H1 (cell line): ENCODE results near the gene PABPN1. TPM values are rescaled to one million over a fixed set of nuclear protein-coding genes. Genes with fewer than 3 reads are reported as not detected.

ENCODE experiments used
- CTCF ChIA-PET: fragments of 300-600 bp; sonication (Branson Sonifier 250); formaldehyde crosslinking; loops from one replicate; lab custom pipeline; 2021; ENCODE audit not compliant: partially characterized antibody; lab: Charles Lee
- POLR2A ChIA-PET: fragments of 300-600 bp; sonication (Branson Sonifier 250); formaldehyde crosslinking; loops from one replicate; lab custom pipeline; 2021; ENCODE audit warnings: inconsistent platforms; ENCODE audit not compliant: partially characterized antibody; lab: Charles Lee
- DNase-seq, 2 experiments: peaks; one replicate each; pipeline versions ENCODE4 v3.0.0 to v3.0.0-alpha.2; 2010 to 2022; ENCODE audit warnings: low spot score in 2 of 2, low read depth in 1 of 2, mixed read lengths in 1 of 2
- FAIRE-seq: peaks from 2 replicates; lab custom pipeline; 2011; peaks lifted over from hg19 to GRCh38; lab: Jason Lieb, UNC
- H2AFZ ChIP-seq: 2 replicates; pipeline ENCODE4 v1.8.1; 2012; ENCODE audit warnings: low read length, inconsistent platforms
- H2AK5ac ChIP-seq: 2 replicates; pipeline ENCODE4 v1.6.1; 2013; ENCODE audit warnings: low read depth, low read length
- H2BK120ac ChIP-seq: replicated peaks from 2 replicates; pipeline ENCODE3; 2013; ENCODE audit warnings: low read depth, low read length, inconsistent platforms
- H2BK12ac ChIP-seq: 2 replicates; pipeline ENCODE4 v1.6.1; 2013; ENCODE audit warnings: low read depth, low read length
- H2BK15ac ChIP-seq: 2 replicates; pipeline ENCODE4 v1.6.1; 2013; ENCODE audit warnings: low read length
- H2BK20ac ChIP-seq: 2 replicates; pipeline ENCODE4 v1.6.1; 2013; ENCODE audit warnings: low read length
- H2BK5ac ChIP-seq: 2 replicates; pipeline ENCODE4 v1.6.1; 2013; ENCODE audit warnings: low read depth, low read length
- H3K14ac ChIP-seq: 2 replicates; pipeline ENCODE4 v1.6.1; 2013; ENCODE audit warnings: inconsistent platforms; ENCODE audit not compliant: insufficient read length
- H3K18ac ChIP-seq: 2 replicates; pipeline ENCODE4 v1.6.1; 2013; ENCODE audit warnings: low read length; ENCODE audit errors: extremely low read depth
- H3K23ac ChIP-seq: 2 replicates; pipeline ENCODE4 v1.6.1; 2013; ENCODE audit warnings: inconsistent platforms; ENCODE audit not compliant: insufficient read length
- H3K23me2 ChIP-seq: 2 replicates; pipeline ENCODE4 v1.6.1; 2013; ENCODE audit warnings: low read depth, low read length
- H3K27ac ChIP-seq: 2 replicates; pipeline ENCODE4 v1.6.1; 2011; ENCODE audit warnings: low read depth, low read length, inconsistent platforms
- H3K27me3 ChIP-seq, 4 experiments: replicated peaks in 1 of 4; 1 replicate in 1 of 4; 2 replicates in 3 of 4; pipeline versions ENCODE4 v1.6.1 to v1.8.1; 2011 to 2013; ENCODE audit warnings: low read length in 3 of 4, mild to moderate bottlenecking in 3 of 4, inconsistent platforms in 2 of 4, mixed read lengths in 2 of 4, moderate library complexity in 1 of 4; ENCODE audit not compliant: control insufficient read depth in 3 of 4, insufficient read depth in 3 of 4; ENCODE audit errors: extremely low read depth in 1 of 4
- H3K36me3 ChIP-seq, 4 experiments: 2 replicates each; pipeline versions ENCODE4 v1.6.1 to v1.8.1; 2011 to 2013; ENCODE audit warnings: mild to moderate bottlenecking in 4 of 4, low read length in 3 of 4, moderate library complexity in 2 of 4, control low read depth in 1 of 4, inconsistent platforms in 1 of 4; ENCODE audit not compliant: insufficient read depth in 4 of 4, control insufficient read depth in 2 of 4
- H3K4ac ChIP-seq: replicated peaks from 2 replicates; pipeline ENCODE3; 2013; ENCODE audit warnings: low read length, low read depth, mixed read lengths, inconsistent platforms; ENCODE audit not compliant: insufficient read length
- H3K4me1 ChIP-seq, 4 experiments: replicated peaks in 1 of 4; 1 replicate in 1 of 4; 2 replicates in 3 of 4; pipeline versions ENCODE4 v1.6.1 to v1.8.1; 2011 to 2013; ENCODE audit warnings: low read length in 3 of 4, inconsistent platforms in 2 of 4, mixed read lengths in 1 of 4; ENCODE audit not compliant: insufficient read depth in 4 of 4, control insufficient read depth in 3 of 4
- H3K4me2 ChIP-seq, 2 experiments: 2 replicates each; pipeline versions ENCODE4 v1.6.1 to v1.8.1; 2011 to 2013; ENCODE audit warnings: low read depth in 2 of 2, low read length in 2 of 2, control low read depth in 1 of 2, inconsistent platforms in 1 of 2, mild to moderate bottlenecking in 1 of 2; ENCODE audit not compliant: insufficient read depth in 1 of 2
- H3K4me3 ChIP-seq, 4 experiments: fragments of 200-600, 300-600 bp in 1 of 4; sonication (generic), shearing (Covaris generic), sonication (Bioruptor Twin) in 1 of 4; 2 replicates each; pipeline versions ENCODE4 v1.5.1 to v1.8.1; 2011 to 2016; ENCODE audit warnings: low read length in 4 of 4, low read depth in 3 of 4, control low read depth in 2 of 4, inconsistent platforms in 2 of 4, mild to moderate bottlenecking in 2 of 4, mixed read lengths in 1 of 4, moderate library complexity in 1 of 4; ENCODE audit not compliant: insufficient read depth in 2 of 4; ENCODE audit errors: extremely low read depth in 1 of 4
- H3K56ac ChIP-seq: replicated peaks from 2 replicates; pipeline ENCODE3; 2013; ENCODE audit warnings: low read depth, mild to moderate bottlenecking, mixed read lengths, low read length, inconsistent platforms; ENCODE audit not compliant: insufficient read length
- H3K79me1 ChIP-seq: 2 replicates; pipeline ENCODE4 v1.6.1; 2013; ENCODE audit warnings: low read depth, low read length, control low read depth
- H3K79me2 ChIP-seq, 2 experiments: 2 replicates each; pipeline versions ENCODE4 v1.6.1 to v1.8.1; 2012 to 2013; ENCODE audit warnings: low read length in 2 of 2, mild to moderate bottlenecking in 2 of 2, inconsistent platforms in 1 of 2; ENCODE audit not compliant: insufficient read depth in 2 of 2, control insufficient read depth in 1 of 2
- H3K9ac ChIP-seq, 4 experiments: replicated peaks in 1 of 4; 1 replicate in 1 of 4; 2 replicates in 3 of 4; pipeline versions ENCODE4 v1.6.1 to v1.8.1; 2011 to 2013; ENCODE audit warnings: low read depth in 3 of 4, low read length in 3 of 4, control low read depth in 2 of 4, mild to moderate bottlenecking in 2 of 4, moderate library complexity in 2 of 4, inconsistent platforms in 1 of 4; ENCODE audit errors: extremely low read depth in 1 of 4
- H3K9me3 ChIP-seq, 2 experiments: 2 replicates each; pipeline versions ENCODE4 v1.6.1 to v1.8.1; 2012 to 2013; ENCODE audit warnings: mild to moderate bottlenecking in 2 of 2, moderate library complexity in 2 of 2, control low read depth in 1 of 2, inconsistent platforms in 1 of 2, low read depth in 1 of 2, low read length in 1 of 2, mixed read lengths in 1 of 2; ENCODE audit not compliant: insufficient read depth in 2 of 2
- H4K20me1 ChIP-seq, 2 experiments: replicated peaks in 1 of 2; 2 replicates each; pipeline versions ENCODE3 to v1.8.1; 2011 to 2013; ENCODE audit warnings: inconsistent platforms in 2 of 2, low read length in 2 of 2, mild to moderate bottlenecking in 1 of 2; ENCODE audit not compliant: insufficient read depth in 2 of 2, control insufficient read depth in 1 of 2
- H4K5ac ChIP-seq: 2 replicates; pipeline ENCODE4 v1.6.1; 2013; ENCODE audit warnings: low read length, low read depth, mixed read lengths, inconsistent platforms; ENCODE audit not compliant: insufficient read length
- H4K8ac ChIP-seq: 2 replicates; pipeline ENCODE4 v1.8.0; 2013; ENCODE audit warnings: mild to moderate bottlenecking, moderate library complexity, low read length, inconsistent platforms; ENCODE audit not compliant: insufficient read depth; ENCODE audit errors: extremely low read depth
- H4K91ac ChIP-seq: replicated peaks from 2 replicates; pipeline ENCODE3; 2013; ENCODE audit warnings: low read length, mixed read lengths, inconsistent platforms; ENCODE audit not compliant: insufficient read length
- BRCA1 ChIP-seq: IDR thresholded peaks from 2 replicates; pipeline ENCODE4 v1.6.1; 2012; ENCODE audit warnings: low read depth, low read length, improper control_type of control experiment
- CEBPB ChIP-seq: IDR thresholded peaks from 2 replicates; pipeline ENCODE4 v1.6.1; 2012; ENCODE audit warnings: low read depth, low read length
- CHD1 ChIP-seq: IDR thresholded peaks from 2 replicates; pipeline ENCODE4 v1.6.1; 2012; ENCODE audit warnings: low read depth, low read length, improper control_type of control experiment
- EGR1 ChIP-seq: IDR thresholded peaks from 2 replicates; pipeline ENCODE4 v1.6.1; 2011; ENCODE audit warnings: low read depth, low read length, borderline replicate concordance
- KDM5A ChIP-seq: fragments of 200-600 bp; IDR thresholded peaks from 2 replicates; pipeline ENCODE4 v1.7.1; 2012; ENCODE audit warnings: mild to moderate bottlenecking, low read length, inconsistent platforms, mixed read lengths
- SP2 ChIP-seq: IDR thresholded peaks from 2 replicates; pipeline ENCODE4 v1.6.1; 2012; ENCODE audit warnings: mild to moderate bottlenecking, low read length, inconsistent platforms
- TBP ChIP-seq: IDR thresholded peaks from 2 replicates; pipeline ENCODE4 v1.6.1; 2011; ENCODE audit warnings: low read depth, low read length, improper control_type of control experiment
- WGBS, 2 experiments: shearing (Covaris generic) in 1 of 2; methylation state at CpG; one replicate each; pipeline versions ENCODE4 v1.1.6 to v1.1.7; 2013 to 2015; ENCODE audit warnings: low lambda C conversion rate in 2 of 2, mixed read lengths in 2 of 2, inconsistent platforms in 1 of 2, low coverage in 1 of 2, missing lambda C conversion rate in 1 of 2; ENCODE audit not compliant: insufficient replicate concordance in 2 of 2, insufficient coverage in 1 of 2, insufficient read length in 1 of 2; ENCODE audit errors: extremely low coverage in 1 of 2, missing lambda C conversion rate in 1 of 2; 5-methylcytosine and 5-hydroxymethylcytosine counted together
- polyA plus RNA-seq, 7 experiments: library from polyadenylated mRNA; depleted of rRNA in 3 of 7; stranded (reverse) in 5 of 7; unstranded in 2 of 7; fragments of >200 nt in 5 of 7; fragments of 200-250 nt in 2 of 7; gene quantifications; 1 replicate in 5 of 7; 2 replicates in 1 of 7; 4 replicates in 1 of 7; pipeline versions ENCODE4 v1.2.1 to v1.2.3, GENCODE V29; 2011 to 2013; ENCODE audit warnings: missing spikeins in 2 of 7, mixed read lengths in 2 of 7
- total RNA-seq: library from RNA; stranded (reverse); fragmentation: NEBNext Ultra II Directional; extraction: Animal tissue kit (Norgen Biotek cat#: 25700); gene quantifications from 2 replicates; pipeline ENCODE4 v1.2.1, GENCODE V29; 2021
- TF ChIP-seq, protein P1 (sequence below): IDR thresholded peaks from 2 replicates; pipeline ENCODE4 v1.6.1; 2012; ENCODE audit warnings: inconsistent platforms
- TF ChIP-seq, protein P2 (sequence below): IDR thresholded peaks from 2 replicates; pipeline ENCODE4 v1.6.1; 2012; ENCODE audit warnings: low read length, inconsistent platforms
- TF ChIP-seq, protein P3 (sequence below): IDR thresholded peaks from 2 replicates; pipeline ENCODE4 v1.6.1; 2012; ENCODE audit warnings: inconsistent platforms

Gene PABPN1
- total and polyA plus RNA-seq, 2 of the 8 experiments (the other 6 are each of a cell fraction or from before 2014, with no cell fraction given): 300 to 331 TPM

DNA sequence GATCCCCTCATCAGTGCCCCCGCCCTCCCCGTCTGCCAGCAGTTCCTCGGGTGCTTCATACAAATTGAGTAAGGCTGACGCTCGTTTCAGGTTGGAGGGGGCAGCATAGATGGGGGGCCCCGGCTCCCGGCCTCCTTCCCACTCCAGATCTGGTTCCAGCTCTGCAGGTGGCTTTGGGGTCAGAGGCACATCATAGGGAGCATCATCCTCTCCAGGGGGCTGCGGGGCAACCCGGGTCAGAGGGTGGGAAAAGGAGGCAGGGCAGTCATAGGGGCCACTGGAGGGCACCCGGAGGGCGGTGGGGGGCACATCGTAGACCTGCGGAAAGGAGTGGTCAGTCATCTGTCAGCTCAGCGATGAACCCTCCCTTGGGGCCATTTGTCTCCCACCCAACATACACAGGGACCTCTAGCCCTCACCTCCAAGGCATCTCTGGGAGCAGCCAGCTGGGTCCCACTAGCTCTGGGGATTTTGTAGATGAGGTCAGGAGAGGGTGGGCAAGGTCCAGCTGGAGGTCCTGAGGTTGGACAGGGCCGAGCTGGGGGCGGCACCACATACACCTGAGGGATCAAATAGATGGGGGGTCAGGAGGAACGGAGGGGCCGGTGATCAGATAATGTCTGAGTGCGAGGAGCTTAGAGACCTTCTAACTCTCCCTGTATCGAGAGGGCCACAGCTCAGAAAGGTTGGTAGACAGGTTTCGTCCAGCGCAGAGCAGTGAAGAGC lies 38.6 kb downstream of the PABPN1 start:
- Histone ChIP-seq H2BK5ac (no peak overlapping the region), H2BK15ac (no peak overlapping the region), H3K14ac (no peak overlapping the region), H2AK5ac (no peak overlapping the region), H3K4me1 (peaks cover 0 to 14% (median 10%) of the 10 kb centered on the region in 4 experiments; a peak in 5 of 7 replicates), H2AFZ (no peak overlapping the region), H4K20me1 (peaks cover 8 to 13% of the 10 kb centered on the region in 2 experiments), H4K91ac (no peak overlapping the region), H3K18ac (no peak overlapping the region), H3K4ac (no peak overlapping the region), H3K27me3 (no peaks in the 10 kb centered on the region; a peak in 1 of 7 replicates), H4K5ac (no peak overlapping the region), H4K8ac (no peak overlapping the region; the same call in 1 of the 2 replicates), H3K4me3 (no peak overlapping the region), H3K56ac (no peak overlapping the region), H2BK120ac (no peak overlapping the region), H3K79me2 (no peaks in the 10 kb centered on the region), H3K27ac (no peak overlapping the region), H2BK20ac (no peak overlapping the region), H2BK12ac (no peak overlapping the region), H3K23me2 (peaks cover 9% of the 10 kb centered on the region; the same call in 1 of the 2 replicates), H3K36me3 (peaks cover 0 to 22% (median 11%) of the 10 kb centered on the region in 4 experiments; a peak in 4 of 8 replicates), H3K23ac (no peak overlapping the region), H3K79me1 (no peaks in the 10 kb centered on the region), H3K9ac (no peak overlapping the region), H3K4me2 (no peak overlapping the region), H3K9me3 (no peaks in the 10 kb centered on the region)
- POLR2A ChIA-PET: interaction anchor here (0.8 to 7.1 kb wide), 7 partner anchors 8 to 57 kb away, joined by 3 to 73 read pairs (median 6); partner anchors contain the start of genes CMTM5, PPP1R3E and SLC22A17
- CTCF ChIA-PET: interaction anchor here (0.6 to 20.9 kb wide), 39 partner anchors 7 to 239 kb away, joined by 3 to 333 read pairs (median 5); partner anchors contain the start of genes BCL2L2, CMTM5, IL25 and NGDN
- DNase-seq (no peak), FAIRE-seq (no peak)
- WGBS, 2 experiments: 93% methylated on average over 21 of the region's 22 CpGs; no CpG with 5 or more reads in 1 of the 2 experiments
- no peak for TF ChIP-seq BRCA1
- TF ChIP-seq, protein P1, sequence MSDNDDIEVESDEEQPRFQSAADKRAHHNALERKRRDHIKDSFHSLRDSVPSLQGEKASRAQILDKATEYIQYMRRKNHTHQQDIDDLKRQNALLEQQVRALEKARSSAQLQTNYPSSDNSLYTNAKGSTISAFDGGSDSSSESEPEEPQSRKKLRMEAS: no peak
- TF ChIP-seq, protein P2, sequence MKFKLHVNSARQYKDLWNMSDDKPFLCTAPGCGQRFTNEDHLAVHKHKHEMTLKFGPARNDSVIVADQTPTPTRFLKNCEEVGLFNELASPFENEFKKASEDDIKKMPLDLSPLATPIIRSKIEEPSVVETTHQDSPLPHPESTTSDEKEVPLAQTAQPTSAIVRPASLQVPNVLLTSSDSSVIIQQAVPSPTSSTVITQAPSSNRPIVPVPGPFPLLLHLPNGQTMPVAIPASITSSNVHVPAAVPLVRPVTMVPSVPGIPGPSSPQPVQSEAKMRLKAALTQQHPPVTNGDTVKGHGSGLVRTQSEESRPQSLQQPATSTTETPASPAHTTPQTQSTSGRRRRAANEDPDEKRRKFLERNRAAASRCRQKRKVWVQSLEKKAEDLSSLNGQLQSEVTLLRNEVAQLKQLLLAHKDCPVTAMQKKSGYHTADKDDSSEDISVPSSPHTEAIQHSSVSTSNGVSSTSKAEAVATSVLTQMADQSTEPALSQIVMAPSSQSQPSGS: no peak
- TF ChIP-seq CEBPB: no peak
- TF ChIP-seq SP2: no peak
- TF ChIP-seq CHD1: no peak
- TF ChIP-seq, protein P3, sequence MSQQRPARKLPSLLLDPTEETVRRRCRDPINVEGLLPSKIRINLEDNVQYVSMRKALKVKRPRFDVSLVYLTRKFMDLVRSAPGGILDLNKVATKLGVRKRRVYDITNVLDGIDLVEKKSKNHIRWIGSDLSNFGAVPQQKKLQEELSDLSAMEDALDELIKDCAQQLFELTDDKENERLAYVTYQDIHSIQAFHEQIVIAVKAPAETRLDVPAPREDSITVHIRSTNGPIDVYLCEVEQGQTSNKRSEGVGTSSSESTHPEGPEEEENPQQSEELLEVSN: no peak
- no peak for TF ChIP-seq EGR1
- no peak for TF ChIP-seq KDM5A
- no peak for TF ChIP-seq TBP
